ENCODE measurements around the gene LTBP4. TPM values are rescaled to one million over a fixed set of nuclear protein-coding genes. Genes with fewer than 3 reads are reported as not detected.

The LTBP4 gene
- polyA plus RNA-seq, 1 donor (not counting 4 experiments of a cell fraction or from before 2014, with no cell fraction given) = 29.6 TPM

- dilution Hi-C loops (cut with MboI; ENCODE audit: extremely low pct_ligation_motif_present, low sequenced_read_pairs) = no loop called here
- Histone ChIP-seq H3K27me3 (ENCODE audit: control insufficient read depth, extremely low read depth, insufficient read depth, low read length) (no peaks in the 10 kb centered on the region), H3K4me1 (ENCODE audit: control insufficient read depth, extremely low read depth, insufficient read depth, low read length) (peaks cover 6% of the 10 kb centered on the region), H3K4me2 (ENCODE audit: control insufficient read depth, extremely low read depth, insufficient read depth, low read depth, low read length) (peak within 1 kb of the TSS; percentile 85), H2AFZ (ENCODE audit: control insufficient read depth, low read length) (peak within 1 kb of the TSS; percentile 68), H3K9me3 (ENCODE audit: control insufficient read depth, low read depth, low read length) (no peaks in the 10 kb centered on the region), H3K9me1 (ENCODE audit: control insufficient read depth, extremely low read depth, insufficient read depth, low read length) (peaks cover 3% of the 10 kb centered on the region), H3K27ac (ENCODE audit: control insufficient read depth, insufficient read depth, low read length) (peak within 1 kb of the TSS; percentile 55), H3K79me2 (ENCODE audit: control insufficient read depth, insufficient read depth, low read length) (peaks cover 4% of the 10 kb centered on the region), H3K4me3 (ENCODE audit: control insufficient read depth in 2 of 3, extremely low read depth in 1 of 3, insufficient read depth in 2 of 3, low read depth in 1 of 3, low read length in 3 of 3) (peak within 1 kb of the TSS; percentile 71 to 89 (median 79)), H3K9ac (ENCODE audit: control insufficient read depth, extremely low read depth, insufficient read depth, low read length) (peak within 1 kb of the TSS; percentile 61), H4K20me1 (ENCODE audit: control insufficient read depth, extremely low read depth, insufficient read depth, low read length) (no peaks in the 10 kb centered on the region), H3K36me3 (ENCODE audit: control insufficient read depth in 2 of 2, extremely low read depth in 1 of 2, insufficient read depth in 2 of 2, low read length in 2 of 2) (peaks cover 4 to 11% of the 10 kb centered on the region in 2 experiments)
- no peak for DNase-seq (ENCODE audit: low read depth, low spot score)
- TF ChIP-seq CTCF (optimal IDR thresholded peaks at IDR 0.05 in 1 of 3, IDR thresholded peaks at IDR 0.05 in 1 of 3, conservative IDR thresholded peaks at IDR 0.05 in 1 of 3; ENCODE audit: extremely low read depth in 1 of 3, insufficient read depth in 2 of 3, low read length in 3 of 3) (no peak), EZH2 (IDR thresholded peaks at IDR 0.05; ENCODE audit: low read length) (no peak)
- FAIRE-seq = peak; percentile 51
Measured at GRCh38 chr19:40576585-40577451, 24.4 kb upstream of the LTBP4 start, which contains the start of gene SHKBP1. SHKBP1 (plus strand) TSS chr19:40576873; CDS start chr19:40576900, 27 bp downstream.

- peaks cover 3% of the 10 kb centered on the region for H3K9me1 ChIP-seq (ENCODE audit: control insufficient read depth, extremely low read depth, insufficient read depth, low read length)
- no peak overlapping the region for H3K4me3 ChIP-seq (ENCODE audit: control insufficient read depth in 2 of 3, extremely low read depth in 1 of 3, insufficient read depth in 2 of 3, low read depth in 1 of 3, low read length in 3 of 3)
- H3K4me2 ChIP-seq (ENCODE audit: control insufficient read depth, extremely low read depth, insufficient read depth, low read depth, low read length) = no peak overlapping the region
- no peak overlapping the region for H2AFZ ChIP-seq (ENCODE audit: control insufficient read depth, low read length)
- no peaks in the 10 kb centered on the region for H3K27me3 ChIP-seq (ENCODE audit: control insufficient read depth, extremely low read depth, insufficient read depth, low read length)
- H3K79me2 ChIP-seq (ENCODE audit: control insufficient read depth, insufficient read depth, low read length) = peaks cover 4% of the 10 kb centered on the region
- FAIRE-seq (no peak), DNase-seq (ENCODE audit: low read depth, low spot score) (no peak)
- no peak overlapping the region for H3K27ac ChIP-seq (ENCODE audit: control insufficient read depth, insufficient read depth, low read length)
- dilution Hi-C loops (cut with MboI; ENCODE audit: extremely low pct_ligation_motif_present, low sequenced_read_pairs) = no loop called here
- TF ChIP-seq EZH2 (IDR thresholded peaks at IDR 0.05; ENCODE audit: low read length) (no peak), CTCF (optimal IDR thresholded peaks at IDR 0.05 in 1 of 3, IDR thresholded peaks at IDR 0.05 in 1 of 3, conservative IDR thresholded peaks at IDR 0.05 in 1 of 3; ENCODE audit: extremely low read depth in 1 of 3, insufficient read depth in 2 of 3, low read length in 3 of 3) (no peak)
- H3K4me1 ChIP-seq (ENCODE audit: control insufficient read depth, extremely low read depth, insufficient read depth, low read length) = peaks cover 6% of the 10 kb centered on the region
- H3K36me3 ChIP-seq (ENCODE audit: control insufficient read depth in 2 of 2, extremely low read depth in 1 of 2, insufficient read depth in 2 of 2, low read length in 2 of 2) = peaks cover 4 to 12% of the 10 kb centered on the region in 2 experiments
- H3K9me3 ChIP-seq (ENCODE audit: control insufficient read depth, low read depth, low read length) = no peaks in the 10 kb centered on the region
- H4K20me1 ChIP-seq (ENCODE audit: control insufficient read depth, extremely low read depth, insufficient read depth, low read length) = no peaks in the 10 kb centered on the region
- no peak overlapping the region for H3K9ac ChIP-seq (ENCODE audit: control insufficient read depth, extremely low read depth, insufficient read depth, low read length)
Measured at GRCh38 chr19:40578442-40578908, 22.7 kb upstream of the LTBP4 start.
